CD1c-positive myeloid dendritic cell (primary cell): ENCODE results near the gene INPP5D.
"Not testable (repeated sequence)": the region's sequence is repeated elsewhere in the genome, so short reads cannot be mapped to it uniquely, and the experiment has no call there.

Source experiments
- DNase-seq: peaks from one replicate; pipeline ENCODE4 v3.0.0-alpha.2; 2016; ENCODE audit errors: extremely low spot score

INPP5D gene

GRCh38 chr2:233116946-233117345, 56.8 kb downstream of the INPP5D start:
- peak; percentile 67 for DNase-seq

- no peak for DNase-seq
Observed at GRCh38 chr2:233117351-233117750, 57.2 kb downstream of the INPP5D start.

GRCh38 chr2:233117811-233118647, 57.9 kb downstream of the INPP5D start:
- peak; percentile 4 for DNase-seq

- DNase-seq, result no peak
Observed at GRCh38 chr2:233118648-233119000, 58.5 kb downstream of the INPP5D start.

- DNase-seq, result no peak
Observed at GRCh38 chr2:233119123-233119522, 59.0 kb downstream of the INPP5D start.

- DNase-seq, result no peak
Observed at GRCh38 chr2:233119806-233120205, 59.7 kb downstream of the INPP5D start.

GRCh38 chr2:233120459-233120858, 60.3 kb downstream of the INPP5D start:
- DNase-seq, result no peak

- no peak for DNase-seq
Observed at GRCh38 chr2:233121856-233122255, 61.7 kb downstream of the INPP5D start.

- no peak for DNase-seq
Observed at GRCh38 chr2:233122541-233122940, 62.4 kb downstream of the INPP5D start.

- not testable (repeated sequence) for DNase-seq
Observed at GRCh38 chr2:233123576-233123975, 63.4 kb downstream of the INPP5D start.

- peak; percentile 33 for DNase-seq
Observed at GRCh38 chr2:233124421-233125080, 64.4 kb downstream of the INPP5D start.

- DNase-seq, result no peak
Observed at GRCh38 chr2:233125455-233126065, 65.4 kb downstream of the INPP5D start.

GRCh38 chr2:233129351-233129978, 69.3 kb downstream of the INPP5D start:
- DNase-seq, result no peak

GRCh38 chr2:233130024-233130423, 69.9 kb downstream of the INPP5D start:
- DNase-seq, result no peak

- no peak for DNase-seq
Observed at GRCh38 chr2:233130481-233131020, 70.4 kb downstream of the INPP5D start.

- DNase-seq, result no peak
Observed at GRCh38 chr2:233131936-233132720, 72.0 kb downstream of the INPP5D start.

GRCh38 chr2:233133239-233133638, 73.1 kb downstream of the INPP5D start:
- no peak for DNase-seq

GRCh38 chr2:233135421-233135820, 75.3 kb downstream of the INPP5D start:
- no peak for DNase-seq

GRCh38 chr2:233137040-233137439, 76.9 kb downstream of the INPP5D start:
- DNase-seq, result no peak

GRCh38 chr2:233140077-233140585, 80.0 kb downstream of the INPP5D start:
- no peak for DNase-seq

- DNase-seq, result no peak
Observed at GRCh38 chr2:233140978-233141377, 80.8 kb downstream of the INPP5D start.
